Cardiac muscle cell (in vitro differentiated cells and primary cell): ENCODE data around the gene DSCAML1. TPM values are rescaled to one million over a fixed set of nuclear protein-coding genes. Genes with fewer than 3 reads are reported as not detected.

Experiments
- DNase-seq, 2 donors: peaks; one replicate each; pipeline versions ENCODE4 v3.0.0 to v3.0.0-alpha.2; 2010 to 2017; ENCODE audit warnings: low read depth in 1 of 2, low spot score in 1 of 2
- H3K27ac ChIP-seq: fragments of 200-600 bp; sonication (generic); 2 replicates; pipeline ENCODE4 v1.5.1; 2016
- H3K27me3 ChIP-seq: fragments of 200-600 bp; sonication (generic); 2 replicates; pipeline ENCODE4 v1.6.0; 2016; ENCODE audit warnings: control low read depth
- H3K36me3 ChIP-seq: fragments of 200-600 bp; sonication (generic); 2 replicates; pipeline ENCODE4 v1.5.1; 2016; ENCODE audit warnings: control low read depth
- H3K4me1 ChIP-seq: fragments of 200-600 bp; sonication (generic); 2 replicates; pipeline ENCODE4 v1.8.1; 2017; ENCODE audit warnings: low read depth, mild to moderate bottlenecking, mixed run types
- H3K4me3 ChIP-seq: fragments of 200-600 bp; sonication (generic); 2 replicates; pipeline ENCODE4 v1.5.1; 2016; ENCODE audit warnings: mild to moderate bottlenecking
- H3K9me3 ChIP-seq: fragments of 200-600 bp; sonication (generic); 2 replicates; pipeline ENCODE4 v1.5.1; 2017; ENCODE audit warnings: low read depth, mild to moderate bottlenecking, control low read depth
- polyA plus RNA-seq: library from polyadenylated mRNA; unstranded; fragments of >200 nt; fragmentation: Nextera tagmentation; extraction: Ambion mirVana; gene quantifications from 2 replicates; pipeline ENCODE4 v1.2.1, GENCODE V29; 2016
- total RNA-seq: library from RNA; depleted of rRNA; stranded (reverse); fragments of >200 nt; gene quantifications from 2 replicates; pipeline ENCODE4 v1.2.3, GENCODE V29; 2016
- TF ChIP-seq, protein P1 (sequence below): IDR thresholded peaks from 2 replicates; pipeline ENCODE4 v1.5.1; 2012; ENCODE audit warnings: low read depth, mild to moderate bottlenecking, low read length

The DSCAML1 gene
- total and polyA plus RNA-seq, 2 experiments from 2014 or later, result 1.8 TPM; not detected in 1

DNA sequence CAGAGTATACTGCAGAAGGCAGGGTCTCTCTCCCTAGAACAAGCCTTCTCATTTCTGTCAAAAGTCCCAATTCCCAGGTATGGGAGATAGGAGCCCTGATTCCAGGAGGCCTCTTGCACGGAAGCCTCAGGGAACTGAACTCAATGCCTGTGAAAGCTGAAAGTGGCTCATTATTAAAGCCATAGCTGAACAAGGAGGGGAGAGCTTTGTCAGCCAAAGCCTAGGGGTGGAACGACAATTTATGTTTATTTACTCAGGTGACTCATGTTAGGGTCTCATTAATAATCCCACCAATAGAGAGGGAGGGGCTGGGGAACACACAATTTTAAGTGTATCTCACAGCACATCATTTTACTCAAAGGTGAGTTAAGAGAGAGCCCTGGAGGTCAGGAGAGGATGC, 44.9 kb downstream of the DSCAML1 start:
- TF ChIP-seq, protein P1, sequence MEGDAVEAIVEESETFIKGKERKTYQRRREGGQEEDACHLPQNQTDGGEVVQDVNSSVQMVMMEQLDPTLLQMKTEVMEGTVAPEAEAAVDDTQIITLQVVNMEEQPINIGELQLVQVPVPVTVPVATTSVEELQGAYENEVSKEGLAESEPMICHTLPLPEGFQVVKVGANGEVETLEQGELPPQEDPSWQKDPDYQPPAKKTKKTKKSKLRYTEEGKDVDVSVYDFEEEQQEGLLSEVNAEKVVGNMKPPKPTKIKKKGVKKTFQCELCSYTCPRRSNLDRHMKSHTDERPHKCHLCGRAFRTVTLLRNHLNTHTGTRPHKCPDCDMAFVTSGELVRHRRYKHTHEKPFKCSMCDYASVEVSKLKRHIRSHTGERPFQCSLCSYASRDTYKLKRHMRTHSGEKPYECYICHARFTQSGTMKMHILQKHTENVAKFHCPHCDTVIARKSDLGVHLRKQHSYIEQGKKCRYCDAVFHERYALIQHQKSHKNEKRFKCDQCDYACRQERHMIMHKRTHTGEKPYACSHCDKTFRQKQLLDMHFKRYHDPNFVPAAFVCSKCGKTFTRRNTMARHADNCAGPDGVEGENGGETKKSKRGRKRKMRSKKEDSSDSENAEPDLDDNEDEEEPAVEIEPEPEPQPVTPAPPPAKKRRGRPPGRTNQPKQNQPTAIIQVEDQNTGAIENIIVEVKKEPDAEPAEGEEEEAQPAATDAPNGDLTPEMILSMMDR, result no peak
- no peaks in the 10 kb centered on the region for H3K27me3 ChIP-seq
- H3K36me3 ChIP-seq, result no peaks in the 10 kb centered on the region
- H3K4me1 ChIP-seq, result no peaks in the 10 kb centered on the region
- no peak overlapping the region for H3K4me3 ChIP-seq
- H3K9me3 ChIP-seq, result no peaks in the 10 kb centered on the region
- no peak overlapping the region for H3K27ac ChIP-seq
- DNase-seq, result no peak

DNA sequence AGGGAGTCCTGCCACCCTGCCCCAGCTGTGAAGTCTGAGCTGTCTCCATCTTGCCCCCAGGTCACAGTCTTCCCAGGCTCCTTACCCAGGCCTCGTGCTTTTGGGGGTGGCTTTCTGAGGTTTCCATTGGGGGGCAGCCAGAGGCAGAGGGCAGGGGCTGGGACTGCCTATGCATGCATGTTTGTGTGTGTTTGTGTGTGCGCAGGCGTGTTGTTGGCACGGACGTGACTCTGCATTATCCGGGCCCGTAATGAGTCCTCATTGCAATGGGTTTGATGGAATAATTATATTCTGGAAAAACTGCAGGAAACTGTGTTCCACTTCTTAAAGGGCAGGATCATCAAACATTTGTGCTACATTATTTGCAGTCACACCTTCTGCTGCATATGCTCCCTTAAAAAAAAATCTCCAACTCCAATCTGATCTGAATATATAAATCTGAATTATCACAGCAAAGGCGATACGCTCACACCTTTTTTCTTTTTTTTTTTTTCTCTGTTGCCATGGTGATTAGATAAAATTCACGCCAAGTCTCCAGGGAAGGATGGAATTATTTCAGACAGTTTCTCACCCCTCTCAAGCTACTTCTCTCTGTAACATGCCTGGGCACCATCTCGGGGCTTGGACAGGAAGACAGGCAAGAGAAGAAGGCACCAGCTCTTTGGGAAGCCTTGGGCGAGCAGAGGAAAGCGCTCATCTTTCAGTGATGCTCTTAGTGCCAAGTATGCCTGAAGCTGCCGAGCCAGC, 45.9 kb downstream of the DSCAML1 start:
- Histone ChIP-seq H3K36me3 (no peaks in the 10 kb centered on the region), H3K4me1 (no peaks in the 10 kb centered on the region), H3K27ac (no peak overlapping the region), H3K27me3 (no peaks in the 10 kb centered on the region), H3K9me3 (no peaks in the 10 kb centered on the region), H3K4me3 (no peak overlapping the region)
- no peak for DNase-seq
- TF ChIP-seq, protein P1, result no peak

DNA sequence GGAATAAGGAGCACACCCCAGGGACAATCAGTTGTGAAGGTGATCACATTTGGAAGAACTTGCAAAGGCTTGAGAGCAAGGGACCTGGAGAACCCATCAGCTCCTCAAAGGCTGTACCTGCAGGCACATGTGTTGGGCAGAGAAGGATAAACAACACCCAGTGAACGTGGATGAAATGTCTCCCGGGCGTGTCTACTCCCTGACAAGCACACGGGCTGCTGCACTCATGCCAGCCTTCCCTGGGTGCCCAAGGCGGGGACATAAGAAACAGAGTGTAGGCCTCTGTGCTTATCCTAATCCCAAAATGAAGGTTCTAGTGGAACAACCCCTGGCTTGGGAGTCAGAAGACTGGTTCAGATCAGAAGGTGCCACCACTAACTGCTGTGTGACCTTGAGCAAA, 46.7 kb downstream of the DSCAML1 start:
- Histone ChIP-seq H3K4me1 (no peaks in the 10 kb centered on the region), H3K27me3 (no peaks in the 10 kb centered on the region), H3K27ac (no peak overlapping the region), H3K9me3 (no peaks in the 10 kb centered on the region), H3K4me3 (no peak overlapping the region), H3K36me3 (no peaks in the 10 kb centered on the region)
- DNase-seq, result no peak
- TF ChIP-seq, protein P1, result no peak

DNA sequence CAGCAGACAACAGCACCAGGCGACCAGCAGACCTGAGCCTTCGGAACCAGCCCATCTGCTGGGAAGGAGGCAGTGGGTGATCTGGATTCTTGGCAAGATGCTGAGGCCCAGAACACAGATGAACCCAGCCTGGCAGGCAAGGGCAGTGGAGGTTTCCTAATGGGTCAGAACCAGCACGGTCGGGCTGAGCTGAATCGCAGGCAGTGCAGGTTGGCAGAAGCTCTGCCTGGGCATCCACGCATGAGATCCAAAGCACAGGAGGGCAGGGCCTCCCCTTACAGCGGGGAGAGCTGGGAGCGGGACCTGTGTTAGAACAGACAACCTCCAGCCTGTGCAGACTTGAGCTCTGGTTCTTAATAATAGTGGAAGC, 47.5 kb downstream of the DSCAML1 start:
- H3K9me3 ChIP-seq, result no peaks in the 10 kb centered on the region
- no peak overlapping the region for H3K27ac ChIP-seq
- H3K4me1 ChIP-seq, result no peaks in the 10 kb centered on the region
- no peaks in the 10 kb centered on the region for H3K36me3 ChIP-seq
- no peaks in the 10 kb centered on the region for H3K27me3 ChIP-seq
- DNase-seq, result no peak
- TF ChIP-seq, protein P1, result no peak
- H3K4me3 ChIP-seq, result no peak overlapping the region

DNA sequence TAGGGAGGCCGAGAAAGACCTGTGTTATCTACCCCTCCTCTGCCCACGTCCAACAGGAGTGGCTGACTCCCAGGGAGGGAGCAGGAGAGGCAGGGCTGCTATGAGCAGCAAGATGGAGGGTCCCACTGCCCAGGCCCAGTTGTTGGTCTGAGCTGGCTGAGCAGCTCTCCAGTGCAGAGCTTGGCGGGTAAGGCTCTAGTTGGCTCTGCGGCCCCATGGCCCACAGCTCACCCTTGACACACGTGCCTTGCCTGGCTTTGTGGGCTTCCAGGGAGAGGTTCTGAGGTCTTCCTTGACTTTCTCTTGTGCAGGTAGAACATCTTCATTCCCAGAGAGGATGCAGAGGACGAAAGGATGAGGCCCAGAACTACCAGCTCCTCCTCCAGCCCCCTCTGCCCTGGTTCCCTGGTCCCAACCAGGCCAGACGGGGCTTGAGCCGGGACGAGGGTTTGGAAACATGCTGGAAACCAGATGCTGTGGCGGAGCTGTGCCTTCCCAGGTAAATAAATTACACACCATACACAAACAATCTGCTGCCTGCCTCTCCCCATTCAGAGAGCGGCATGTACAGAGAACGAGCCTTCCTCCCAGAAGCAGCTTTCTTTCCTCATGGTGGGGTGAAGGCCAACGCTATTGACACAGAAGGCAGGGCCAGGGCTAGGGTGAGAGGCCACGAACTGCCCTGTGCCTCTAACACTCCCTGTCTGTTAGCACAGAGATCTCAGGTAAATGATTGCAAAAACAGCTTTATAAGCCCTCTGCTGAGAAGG, 48.1 kb downstream of the DSCAML1 start:
- TF ChIP-seq, protein P1, result no peak
- DNase-seq, result no peak

More for the DNA sequence above, 48.1 kb downstream of the DSCAML1 start:
- Histone ChIP-seq H3K4me3 (no peak overlapping the region), H3K36me3 (no peaks in the 10 kb centered on the region), H3K4me1 (no peaks in the 10 kb centered on the region), H3K27me3 (no peaks in the 10 kb centered on the region), H3K9me3 (no peaks in the 10 kb centered on the region), H3K27ac (no peak overlapping the region)
